ENCODE results near the gene CUBN.
A peak's percentile ranks its signal among the peaks of the same experiment; 100 is the strongest.

CUBN gene

GRCh38 chr10:16960551-16960950 is 169.1 kb downstream of the CUBN start:
- ChIA-PET CTCF (interaction anchor here (0.6 kb wide), 1 partner anchor 133 kb away, joined by 3 read pairs; no protein-coding TSS in a partner anchor), POLR2A (interaction anchor here (0.6 kb wide), 1 partner anchor 30 kb away, joined by 3 read pairs; no protein-coding TSS in a partner anchor)
- Histone ChIP-seq H3K9me3 (ENCODE audit: control insufficient read depth, insufficient read depth, low read depth, low read length) (no peaks in the 10 kb centered on the region), H3K36me3 (ENCODE audit: control insufficient read depth in 2 of 2, insufficient read depth in 1 of 2, low read length in 2 of 2) (no peaks in the 10 kb centered on the region), H3K4me1 (ENCODE audit: control insufficient read depth, insufficient read depth, low read length) (no peaks in the 10 kb centered on the region), H3K27ac (ENCODE audit: extremely low read depth, low read depth, low read length) (no peak overlapping the region), H3K4me3 (ENCODE audit: low read depth, low read length) (no peak overlapping the region)
- no peak for TF ChIP-seq ZNF16 (tag by site-specific recombination; IDR thresholded peaks at IDR 0.05; ENCODE audit: low read depth)
- no peak for TF ChIP-seq KLF16 (tag by site-specific recombination; IDR thresholded peaks at IDR 0.05)
- TF ChIP-seq TSHZ1 (tag by site-specific recombination; IDR thresholded peaks at IDR 0.05; ENCODE audit: borderline replicate concordance) = no peak
- TF ChIP-seq ZNF555 (tag by site-specific recombination; conservative IDR thresholded peaks at IDR 0.05) = no peak
- TF ChIP-seq ZNF155 (tag by site-specific recombination; IDR thresholded peaks at IDR 0.05) = no peak
- TF ChIP-seq ZNF211 (tag by site-specific recombination; IDR thresholded peaks at IDR 0.05; ENCODE audit: low read depth) = no peak
- no peak for TF ChIP-seq ZNF221 (tag by site-specific recombination; IDR thresholded peaks at IDR 0.05; ENCODE audit: borderline replicate concordance)
- no peak for TF ChIP-seq ZBTB8A (tag by site-specific recombination; IDR thresholded peaks at IDR 0.05)
- no peak for TF ChIP-seq ZFP37 (tag by site-specific recombination; IDR thresholded peaks at IDR 0.05)
- no peak for TF ChIP-seq IKZF3 (tag by site-specific recombination; IDR thresholded peaks at IDR 0.05)
- TF ChIP-seq ZNF660 (tag by site-specific recombination; IDR thresholded peaks at IDR 0.05) = no peak
- no peak for TF ChIP-seq ZNF792 (tag by site-specific recombination; IDR thresholded peaks at IDR 0.05)
- TF ChIP-seq ZNF280D (tag by site-specific recombination; IDR thresholded peaks at IDR 0.05) = no peak

- Histone ChIP-seq H3K4me1 (ENCODE audit: control insufficient read depth, insufficient read depth, low read length) (no peaks in the 10 kb centered on the region), H3K4me3 (ENCODE audit: low read depth, low read length) (no peak overlapping the region), H3K36me3 (ENCODE audit: control insufficient read depth in 2 of 2, insufficient read depth in 1 of 2, low read length in 2 of 2) (no peaks in the 10 kb centered on the region), H3K27ac (ENCODE audit: extremely low read depth, low read depth, low read length) (no peak overlapping the region), H3K9me3 (ENCODE audit: control insufficient read depth, insufficient read depth, low read depth, low read length) (no peaks in the 10 kb centered on the region)
- ChIA-PET POLR2A (no interaction called here), CTCF (no interaction called here)
- 0 out of 2 replicates have a peak, but pooled peaks have one; percentile 22 for TF ChIP-seq ZNF792 (tag by site-specific recombination; IDR thresholded peaks at IDR 0.05)
- TF ChIP-seq ZNF670 (tag by site-specific recombination; IDR thresholded peaks at IDR 0.05; ENCODE audit: low read depth) = no peak
- peak; percentile 61 for TF ChIP-seq SP7 (tag by site-specific recombination; IDR thresholded peaks at IDR 0.05)
- peak; percentile 37; the same call in 1 of the 2 replicates for TF ChIP-seq ZNF366 (tag by site-specific recombination; conservative IDR thresholded peaks at IDR 0.05)
- peak; percentile 48; the same call in 1 of the 2 replicates for TF ChIP-seq ZEB2 (tag by site-specific recombination; IDR thresholded peaks at IDR 0.05)
- TF ChIP-seq ZNF692 (tag by site-specific recombination; IDR thresholded peaks at IDR 0.05) = peak; percentile 58
- peak; percentile 76 for TF ChIP-seq ZBTB21 (tag by site-specific recombination; IDR thresholded peaks at IDR 0.05)
- TF ChIP-seq PRDM10 (tag by site-specific recombination; IDR thresholded peaks at IDR 0.05) = peak; percentile 36; the same call in 1 of the 2 replicates
- TF ChIP-seq OSR2 (tag by site-specific recombination; IDR thresholded peaks at IDR 0.05) = peak; percentile 64
- TF ChIP-seq ZNF416 (tag by site-specific recombination; IDR thresholded peaks at IDR 0.05) = no peak
- peak; percentile 89 for TF ChIP-seq ATF2 (tag by site-specific recombination; IDR thresholded peaks at IDR 0.05; ENCODE audit: low read depth)
Measured at GRCh38 chr10:16957038-16957437, 172.6 kb downstream of the CUBN start.
